NCI-H2081 (cell line): ENCODE results near the gene LRRC46.

Experiments used
- DNase-seq, 2 experiments: peaks; one replicate each; lab custom pipeline; 2025; lab: John Stamatoyannopoulos, UW

The LRRC46 gene

DNA sequence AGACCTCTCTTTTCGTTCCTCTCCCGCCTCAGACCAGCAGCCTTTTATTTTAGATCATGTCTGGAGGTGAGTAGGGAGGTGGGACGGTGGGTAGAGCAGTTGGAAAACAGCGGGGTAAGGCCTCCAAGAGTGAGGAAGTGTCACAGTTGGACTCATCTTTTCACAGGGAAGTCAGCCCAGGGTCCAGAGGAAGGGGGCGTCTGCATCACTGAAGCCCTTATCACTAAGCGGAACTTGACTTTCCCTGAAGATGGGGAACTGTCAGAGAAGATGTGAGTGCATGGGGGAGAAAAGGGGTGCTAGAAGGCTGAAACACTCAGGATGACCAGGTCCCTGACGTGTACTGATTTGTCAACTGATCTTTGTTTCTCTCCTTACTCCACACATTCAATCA lies 461 bp downstream of the LRRC46 start:
- no peak for DNase-seq

GRCh38 chr17:47834756-47835155 lies 3.3 kb downstream of the LRRC46 start:
- no peak for DNase-seq

GRCh38 chr17:47836601-47837000 lies 5.1 kb downstream of the LRRC46 start:
- DNase-seq, result no peak

DNA sequence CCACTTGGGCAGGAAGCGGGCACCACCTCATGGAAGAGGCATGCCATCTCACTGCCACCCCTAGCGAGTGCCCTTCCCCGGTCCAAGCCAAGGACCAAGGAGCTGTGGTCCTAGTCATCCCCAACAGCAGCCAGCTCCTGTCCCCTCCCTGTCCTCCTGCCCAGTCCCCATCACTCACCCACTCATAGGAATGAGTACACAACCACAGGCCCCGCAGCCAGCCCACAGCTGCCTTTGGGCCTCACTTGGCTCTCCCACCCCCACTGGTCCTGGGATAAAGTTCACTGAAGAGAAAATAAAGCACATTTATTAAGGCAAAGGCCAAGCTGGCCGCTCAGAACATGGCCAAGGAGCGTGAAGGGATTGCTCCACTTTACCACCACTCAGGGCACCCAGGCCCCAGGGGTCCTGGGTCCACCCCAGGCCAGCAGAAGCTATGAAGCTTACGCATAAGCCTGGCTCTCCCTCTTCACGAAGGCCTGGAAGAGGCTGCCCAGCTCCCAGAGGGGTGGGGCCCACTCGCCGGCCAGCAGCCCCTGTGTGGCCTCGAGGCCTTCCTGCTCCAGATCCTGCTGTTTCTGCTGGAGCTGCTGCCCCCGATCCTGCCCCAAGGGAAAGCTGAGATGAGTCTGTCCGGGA lies 6.0 kb downstream of the LRRC46 start:
- no peak for DNase-seq

GRCh38 chr17:47838636-47839035 lies 7.2 kb downstream of the LRRC46 start:
- DNase-seq, result no peak

GRCh38 chr17:47839071-47839470 lies 7.6 kb downstream of the LRRC46 start:
- no peak for DNase-seq

- peak in 1 of 2 experiments; percentile 33 for DNase-seq
Measured at GRCh38 chr17:47840001-47840741, 8.7 kb downstream of the LRRC46 start.

DNA sequence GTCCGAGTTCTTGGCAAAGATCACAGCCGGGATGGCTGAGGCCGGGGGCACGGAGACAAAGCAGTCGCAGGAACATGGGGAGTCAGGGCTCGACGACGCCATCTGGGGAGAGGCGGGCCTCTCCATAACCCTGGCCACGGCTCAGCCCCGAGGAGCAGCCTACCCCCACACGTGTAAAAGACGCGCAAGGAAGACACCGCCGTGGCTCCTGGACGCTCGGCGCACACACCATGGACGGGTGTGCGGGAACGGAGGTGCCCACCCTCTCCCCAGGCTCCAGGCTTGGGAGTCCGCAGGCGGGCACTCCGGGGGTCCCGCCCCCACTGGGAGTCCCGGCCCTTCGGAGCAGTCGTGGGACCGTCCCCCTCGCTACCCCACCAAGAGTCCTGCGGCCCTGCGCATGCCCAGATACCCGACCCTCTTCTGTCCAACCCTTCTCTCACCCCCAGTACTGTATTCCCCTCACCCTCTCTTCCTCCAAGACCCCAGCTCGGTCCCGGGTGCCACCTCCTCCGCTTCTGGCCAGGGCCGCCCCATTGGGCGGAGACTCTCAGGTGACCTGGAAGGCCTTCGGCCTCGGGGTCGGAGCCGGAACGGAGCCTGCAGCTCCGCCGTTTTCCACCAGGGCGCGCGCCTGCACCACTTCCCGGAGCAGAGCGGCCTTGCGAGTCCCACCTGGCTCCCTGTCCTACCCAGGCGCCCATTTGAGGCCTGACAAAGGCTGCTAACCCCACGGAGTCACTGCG lies 9.4 kb downstream of the LRRC46 start, which contains the start of gene SCRN2:
Gene SCRN2 (minus strand): TSS at position 532 of the 746 bp plus-strand sequence. CDS start 430 bp downstream, at position 102.
- peak; percentile 86 to 87 for DNase-seq

GRCh38 chr17:47841488-47842291 lies 10.2 kb downstream of the LRRC46 start:
- no peak for DNase-seq

- DNase-seq, result no peak
Measured at GRCh38 chr17:47843391-47843730, 11.9 kb downstream of the LRRC46 start.

DNA sequence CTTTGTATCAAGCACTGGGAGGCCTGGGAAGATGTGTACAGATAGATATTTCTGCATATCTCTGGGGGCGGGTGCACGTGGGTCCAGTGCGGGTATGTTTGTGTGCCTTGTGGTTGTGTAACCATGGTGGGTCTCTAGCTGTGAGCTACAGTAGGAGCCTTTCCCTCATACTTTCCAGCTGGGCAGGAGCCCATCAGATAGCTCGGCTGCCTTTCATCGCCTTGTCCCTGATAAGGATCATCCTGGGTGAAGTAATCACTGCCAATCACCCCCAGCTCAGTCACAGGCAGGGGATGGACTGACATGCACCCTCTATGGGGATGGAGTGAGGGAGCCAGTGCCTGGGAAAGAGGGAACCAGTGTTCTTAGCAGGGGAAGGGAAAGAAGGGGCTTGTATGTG lies 12.8 kb downstream of the LRRC46 start:
- peak in 1 of 2 experiments; percentile 29 for DNase-seq

GRCh38 chr17:47844814-47845715 lies 13.6 kb downstream of the LRRC46 start:
- peak in 1 of 2 experiments; percentile 30 for DNase-seq

GRCh38 chr17:47845716-47846075 lies 14.2 kb downstream of the LRRC46 start:
- DNase-seq, result no peak

- DNase-seq, result no peak
Measured at GRCh38 chr17:47846716-47847340, 15.4 kb downstream of the LRRC46 start.

DNA sequence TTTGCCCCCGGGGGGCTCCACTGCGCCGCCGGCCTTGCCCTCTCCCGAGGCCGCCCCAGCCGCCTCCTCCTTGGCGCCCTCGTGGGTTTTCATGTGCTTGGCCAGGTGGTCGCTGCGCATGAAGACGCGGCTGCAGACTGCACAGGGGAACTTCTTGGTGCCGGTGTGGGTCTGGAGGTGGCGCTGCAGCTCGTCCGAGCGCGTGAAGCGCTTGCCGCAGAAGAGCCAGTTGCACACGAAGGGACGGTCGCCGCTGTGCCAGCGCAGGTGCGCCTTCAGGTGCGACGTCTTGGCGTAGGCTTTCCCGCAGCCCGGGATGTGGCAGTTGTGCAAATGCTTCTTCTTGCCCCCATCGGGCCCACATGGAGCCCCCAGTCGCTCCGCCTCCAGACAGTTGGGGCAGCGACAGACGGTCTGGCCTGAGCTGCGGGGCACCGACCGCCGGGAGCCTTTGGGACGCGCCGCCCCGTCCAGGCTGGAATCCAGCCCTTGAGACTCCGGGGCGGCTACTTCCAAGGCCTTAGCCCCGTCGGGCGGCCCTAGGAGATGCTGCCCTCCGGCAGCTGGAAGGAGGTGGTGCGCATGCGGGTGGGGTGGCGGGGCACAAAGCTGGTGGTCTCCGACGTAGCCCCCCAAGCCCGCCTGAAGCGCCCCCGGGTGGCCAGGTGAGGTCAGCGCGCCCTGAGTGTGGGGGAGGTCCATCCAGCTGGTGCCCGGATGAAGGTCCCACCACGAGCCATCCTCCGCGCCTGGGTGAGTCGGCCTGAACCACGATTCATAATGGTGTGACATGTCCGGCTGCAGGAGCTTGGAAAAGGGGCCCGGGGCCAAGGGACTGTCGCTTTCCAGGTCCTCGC lies 16.1 kb downstream of the LRRC46 start:
- DNase-seq, result no peak

- DNase-seq, result no peak
Measured at GRCh38 chr17:47848198-47848513, 16.7 kb downstream of the LRRC46 start.

DNA sequence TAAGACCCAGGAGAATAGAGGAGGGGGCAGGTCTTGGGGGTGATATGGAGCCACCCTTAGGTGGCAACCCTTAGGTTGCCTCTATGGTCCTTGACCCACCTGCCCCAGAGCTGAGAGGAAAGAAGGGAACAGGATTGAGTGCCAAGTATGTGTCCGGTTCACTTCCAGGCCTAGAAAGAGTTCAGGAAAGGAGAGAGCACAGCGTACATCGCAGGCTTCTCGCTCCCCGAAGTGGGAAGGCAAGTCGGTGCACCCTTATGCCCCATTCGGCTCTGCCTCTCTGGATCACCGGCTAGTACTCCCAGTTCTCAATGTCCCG lies 18.9 kb downstream of the LRRC46 start:
- peak in 1 of 2 experiments; percentile 39 for DNase-seq

DNA sequence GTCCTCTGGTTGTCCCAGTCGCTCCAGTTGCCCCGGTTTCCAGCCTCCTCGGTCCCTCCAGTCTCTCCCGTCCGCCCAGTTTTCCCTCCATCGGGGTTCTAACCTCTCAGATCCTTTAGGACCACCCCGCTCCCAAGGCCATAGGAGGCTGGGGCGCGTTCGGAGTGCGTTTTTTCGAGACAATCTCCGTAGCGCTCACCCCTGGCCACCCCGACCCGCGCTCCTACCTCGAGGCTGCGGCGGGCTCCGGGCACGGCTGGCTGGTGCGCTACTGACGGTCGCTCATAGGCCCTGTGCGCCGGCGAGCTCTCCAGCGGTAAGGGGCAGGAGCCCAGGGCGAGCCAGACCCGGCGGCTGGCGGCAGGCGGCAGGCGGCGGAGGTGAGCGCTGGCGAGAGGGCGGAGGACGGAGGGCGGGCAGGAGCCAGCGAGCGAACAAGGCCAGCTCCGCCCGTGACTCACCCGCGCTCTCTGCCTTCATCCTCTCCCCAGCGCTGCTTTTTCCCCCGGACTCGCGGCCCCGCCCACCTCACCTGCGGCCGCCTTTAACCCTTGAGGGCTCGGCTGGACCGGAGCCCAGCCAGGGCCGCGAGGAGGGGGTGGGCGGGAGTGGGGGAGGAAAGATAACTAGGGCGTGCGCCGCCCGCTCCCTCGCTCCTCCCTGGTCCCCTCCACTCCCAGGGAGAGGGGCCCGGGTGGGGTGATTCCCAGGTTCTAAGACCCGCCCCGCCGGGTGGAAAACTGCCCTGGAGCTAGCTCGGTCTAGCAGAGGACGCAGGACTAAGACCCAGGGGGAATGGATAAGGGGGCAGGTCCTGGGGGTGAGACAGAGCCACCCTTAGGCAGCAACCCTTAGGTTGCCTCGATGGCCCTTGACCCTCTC lies 19.5 kb downstream of the LRRC46 start, which contains the start of gene SP6:
Gene SP6 (minus strand): TSS at position 472 of the 882 bp plus-strand sequence. CDS start 2,734 bp downstream, outside the sequence.
- peak; percentile 73 to 84 for DNase-seq

GRCh38 chr17:47851764-47852112 lies 20.3 kb downstream of the LRRC46 start:
- no peak for DNase-seq
